Hematopoietic multipotent progenitor cell (in vitro differentiated cells): ENCODE data around the gene RALGDS. TPM values are rescaled to one million over a fixed set of nuclear protein-coding genes. Genes with fewer than 3 reads are reported as not detected.

ENCODE experiments used
- DNase-seq, 3 donors: peaks; one replicate each; pipeline ENCODE4 v3.0.0-alpha.2; 2011 to 2015; ENCODE audit warnings: low read depth in 2 of 3, low spot score in 2 of 3
- small RNA-seq: library from RNA; depleted of rRNA; stranded (forward); fragments of <200 nt; gene quantifications from one replicate; pipeline ENCODE3, GENCODE V24; 2012
- total RNA-seq: library from RNA; depleted of rRNA; stranded (reverse); fragments of >200 nt; gene quantifications from one replicate; pipeline ENCODE4 v1.2.3, GENCODE V29; 2012

Gene RALGDS
- total RNA-seq, 1 donor, result 139 TPM

DNA sequence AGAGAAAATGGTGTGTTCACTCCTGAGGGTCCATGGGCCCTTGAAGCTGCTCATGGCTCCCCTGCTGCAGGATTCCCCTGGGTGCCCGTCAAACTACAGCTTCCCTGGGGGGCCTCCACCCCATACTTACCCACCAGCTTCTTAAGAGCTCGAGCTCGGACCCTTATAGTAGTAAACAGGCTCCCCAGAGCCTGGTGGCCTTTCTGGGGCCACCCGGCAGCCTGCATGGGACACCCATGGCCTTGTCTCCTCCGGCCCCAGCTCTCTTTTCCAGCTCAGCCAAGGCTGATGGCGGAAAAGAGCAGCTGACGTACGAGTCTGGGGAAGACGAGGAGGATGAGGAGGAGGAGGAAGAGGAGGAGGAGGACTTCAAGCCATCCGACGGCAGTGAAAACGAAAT is 63.5 kb downstream of the RALGDS start:
- DNase-seq, result no peak

- peak; percentile 7 to 84 (median 67) for DNase-seq
Observed at GRCh38 chr9:133057006-133057405, 64.0 kb downstream of the RALGDS start.

- DNase-seq, result no peak
Observed at GRCh38 chr9:133056533-133056932, 64.5 kb downstream of the RALGDS start.

DNA sequence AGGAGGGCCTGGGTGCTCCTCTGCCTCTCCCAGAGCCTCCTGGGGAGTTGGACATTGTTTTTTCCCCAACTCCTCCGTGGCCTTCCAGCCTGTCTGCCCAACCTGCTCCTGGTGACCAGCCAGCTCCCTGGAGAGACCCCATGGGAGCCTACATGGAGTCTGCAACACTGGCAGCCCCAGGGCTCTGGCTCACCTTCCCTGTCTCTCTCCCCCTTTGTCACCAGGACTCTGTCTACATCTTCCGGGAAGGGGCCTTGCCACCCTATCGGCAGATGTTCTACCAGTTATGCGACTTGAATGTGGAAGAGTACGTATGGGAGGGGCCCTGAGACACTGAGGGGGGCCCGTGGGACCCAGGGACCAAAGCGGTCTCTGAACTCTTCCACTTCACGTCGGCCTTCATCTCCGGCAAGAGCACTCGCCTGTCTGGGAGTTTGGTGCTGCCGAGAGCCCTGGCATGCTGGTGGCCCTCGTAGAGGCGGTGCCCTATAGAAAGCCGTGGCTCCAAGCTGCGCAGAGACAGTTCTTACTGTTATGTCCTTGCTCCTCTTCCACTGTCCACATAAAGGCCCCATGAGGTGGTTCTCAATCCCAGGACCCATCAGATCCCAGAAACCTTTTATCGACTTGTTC is 65.1 kb downstream of the RALGDS start:
- no peak for DNase-seq

- no peak for DNase-seq
Observed at GRCh38 chr9:133054966-133055365, 66.1 kb downstream of the RALGDS start.

- no peak for DNase-seq
Observed at GRCh38 chr9:133054194-133054890, 66.7 kb downstream of the RALGDS start.

GRCh38 chr9:133051966-133052539 is 69.0 kb downstream of the RALGDS start:
- no peak for DNase-seq

- DNase-seq, result no peak
Observed at GRCh38 chr9:133051281-133051900, 69.6 kb downstream of the RALGDS start.

- DNase-seq, result no peak
Observed at GRCh38 chr9:133050781-133051180, 70.3 kb downstream of the RALGDS start.

- no peak for DNase-seq
Observed at GRCh38 chr9:133050142-133050541, 70.9 kb downstream of the RALGDS start.

DNA sequence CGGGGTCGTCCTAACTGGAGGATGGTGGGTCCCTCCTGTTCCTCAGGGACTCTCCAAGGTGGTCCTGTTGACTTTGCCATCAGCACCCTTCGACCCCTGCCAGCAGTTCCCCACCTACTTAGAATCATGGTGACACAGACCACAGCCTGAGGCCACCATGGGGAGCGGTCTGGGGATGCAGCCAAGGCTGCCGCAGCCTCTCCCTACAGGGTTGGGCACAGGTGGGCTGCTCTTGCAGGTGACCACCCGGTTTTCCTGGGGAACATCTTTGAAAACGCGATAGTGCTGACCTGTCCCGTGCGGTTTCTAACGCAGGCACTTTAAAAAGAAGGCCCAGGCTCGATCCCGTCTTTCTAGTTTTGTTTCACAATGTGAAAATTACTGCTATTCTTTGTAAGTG is 72.0 kb downstream of the RALGDS start:
- DNase-seq, result no peak

DNA sequence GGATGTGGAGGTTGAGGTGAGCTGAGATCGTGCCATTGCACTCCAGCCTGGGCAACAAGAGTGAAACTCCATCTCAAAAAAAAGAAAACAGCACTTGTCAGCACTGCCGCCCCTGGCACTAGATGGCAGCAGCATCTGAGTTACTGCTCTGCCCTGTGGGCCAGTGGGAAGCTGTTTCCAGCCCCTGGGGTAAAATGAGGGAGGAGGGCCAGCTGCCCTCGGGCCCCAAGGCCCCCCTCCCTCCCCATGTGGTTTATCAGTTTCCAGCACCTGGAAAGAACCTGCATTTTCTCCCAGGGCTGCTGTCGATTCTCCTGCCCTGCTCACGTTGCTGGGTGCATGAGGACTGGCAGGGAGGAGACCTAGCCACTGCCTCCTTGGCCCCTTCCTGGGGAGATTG is 72.4 kb downstream of the RALGDS start:
- DNase-seq, result peak in 2 of 3 donors; percentile 67 to 71

Small RNA genes lying within 50 kb of the gene (small RNA-seq; reads per million reads assigned to genes)
- 2.1 reads per million, percentile 69 among the genes with 10 or more reads in this experiment for gene MIR6877

Other genes with a start within 250 kb of the RALGDS start
- gene AK8, start 243.0 kb downstream of the RALGDS start, total RNA-seq, result 0.54 TPM
- 10.0 TPM for gene SPACA9, start 242.3 kb downstream of the RALGDS start, total RNA-seq
- 33.9 TPM for gene TSC1, start 176.6 kb downstream of the RALGDS start, total RNA-seq
- 72.4 TPM for gene GFI1B, start 142.5 kb downstream of the RALGDS start, total RNA-seq
- gene GTF3C5, start 90.2 kb downstream of the RALGDS start, total RNA-seq, result 76.2 TPM
- 1.3 TPM for gene CEL, start 59.3 kb downstream of the RALGDS start, total RNA-seq
- gene GBGT1, start 42.7 kb upstream of the RALGDS start, total RNA-seq, result 54.9 TPM
- gene OBP2B, start 88.0 kb upstream of the RALGDS start, total RNA-seq, result not detected
- gene ABO, start 154.0 kb upstream of the RALGDS start, total RNA-seq, result 26.7 TPM
- 19.4 TPM for gene SURF6, start 214.9 kb upstream of the RALGDS start, total RNA-seq
- 27.5 TPM for gene MED22, start 226.9 kb upstream of the RALGDS start, total RNA-seq
- gene RPL7A, start 227.0 kb upstream of the RALGDS start, total RNA-seq, result 3,489 TPM
- 22.9 TPM for gene SURF1, start 235.2 kb upstream of the RALGDS start, total RNA-seq
- gene SURF2, start 235.3 kb upstream of the RALGDS start, total RNA-seq, result 11.3 TPM